Immature natural killer cell (primary cell): ENCODE measurements around the gene PTGR3. TPM values are rescaled to one million over a fixed set of nuclear protein-coding genes. Genes with fewer than 3 reads are reported as not detected.

Experiments used
- DNase-seq, 3 donors: peaks; one replicate each; pipeline ENCODE4 v3.0.0; 2022; ENCODE audit warnings: mixed read lengths in 1 of 3
- H3K27ac Mint-ChIP-seq, 6 donors: one replicate each; pipeline ENCODE4 v1.8.0; 2020; ENCODE audit warnings: mixed read lengths in 6 of 6, mild to moderate bottlenecking in 5 of 6, inconsistent platforms in 4 of 6, moderate library complexity in 3 of 6
- H3K27me3 Mint-ChIP-seq, 3 donors: one replicate each; pipeline ENCODE4 v1.8.0; 2020 to 2021; ENCODE audit warnings: low read depth in 3 of 3, mild to moderate bottlenecking in 3 of 3, mixed read lengths in 3 of 3, moderate library complexity in 3 of 3, inconsistent platforms in 1 of 3
- H3K36me3 Mint-ChIP-seq, 3 donors: one replicate each; pipeline ENCODE4 v1.8.0; 2020; ENCODE audit warnings: mixed read lengths in 3 of 3, inconsistent platforms in 2 of 3, mild to moderate bottlenecking in 2 of 3
- H3K4me1 Mint-ChIP-seq, 2 donors: one replicate each; pipeline ENCODE4 v1.8.0; 2020; ENCODE audit warnings: inconsistent platforms in 2 of 2, mild to moderate bottlenecking in 2 of 2, mixed read lengths in 2 of 2, moderate library complexity in 1 of 2
- H3K4me3 Mint-ChIP-seq, 5 donors: one replicate each; pipeline ENCODE4 v1.8.0; 2020; ENCODE audit warnings: mild to moderate bottlenecking in 5 of 5, mixed read lengths in 5 of 5, inconsistent platforms in 3 of 5, moderate library complexity in 3 of 5
- H3K9me3 Mint-ChIP-seq, 6 donors: one replicate each; pipeline ENCODE4 v1.8.0; 2020; ENCODE audit warnings: mild to moderate bottlenecking in 6 of 6, mixed read lengths in 6 of 6, inconsistent platforms in 4 of 6, moderate library complexity in 3 of 6
- polyA plus RNA-seq, 3 donors: library from polyadenylated mRNA; unstranded; fragments of 300-500 nt; fragmentation: Illumina TruSeq; gene quantifications; one replicate each; pipeline ENCODE4 v1.2.3, GENCODE V29; 2021

Gene PTGR3
- polyA plus RNA-seq, 3 donors from 2014 or later: 18.4 to 32.9 (median 26.1) TPM

GRCh38 chr18:75176849-75177248, 32.1 kb downstream of the PTGR3 start:
- Mint-ChIP-seq H3K4me3 (no peak overlapping the region), H3K9me3 (peaks cover 0 to 2% (median 0%) of the 10 kb centered on the region in 6 donors), H3K27ac (peak overlapping the region in 1 of 6 donors; percentile 22), H3K4me1 (peaks cover 12 to 14% of the 10 kb centered on the region in 2 donors), H3K36me3 (no peaks in the 10 kb centered on the region), H3K27me3 (peaks cover 0 to 4% (median 2%) of the 10 kb centered on the region in 3 donors)
- no peak for DNase-seq

GRCh38 chr18:75173738-75174137, 35.2 kb downstream of the PTGR3 start:
- no peaks in the 10 kb centered on the region for H3K36me3 Mint-ChIP-seq
- no peak for DNase-seq
- H3K4me1 Mint-ChIP-seq: peaks cover 12 to 14% of the 10 kb centered on the region in 2 donors
- no peak overlapping the region for H3K4me3 Mint-ChIP-seq
- H3K27me3 Mint-ChIP-seq: peaks cover 1 to 4% (median 4%) of the 10 kb centered on the region in 3 donors
- H3K27ac Mint-ChIP-seq: no peak overlapping the region
- no peaks in the 10 kb centered on the region for H3K9me3 Mint-ChIP-seq

GRCh38 chr18:75173125-75173432, 35.9 kb downstream of the PTGR3 start:
- Mint-ChIP-seq H3K4me1 (peaks cover 12 to 14% of the 10 kb centered on the region in 2 donors), H3K9me3 (no peaks in the 10 kb centered on the region), H3K36me3 (no peaks in the 10 kb centered on the region), H3K27me3 (peaks cover 4 to 7% (median 6%) of the 10 kb centered on the region in 3 donors), H3K27ac (peak overlapping the region in 1 of 6 donors; percentile 74), H3K4me3 (no peak overlapping the region)
- DNase-seq: no peak

GRCh38 chr18:75172299-75173124, 36.4 kb downstream of the PTGR3 start:
- Mint-ChIP-seq H3K27me3 (peaks cover 5 to 7% (median 6%) of the 10 kb centered on the region in 3 donors), H3K4me1 (peaks cover 12 to 14% of the 10 kb centered on the region in 2 donors), H3K36me3 (no peaks in the 10 kb centered on the region), H3K4me3 (no peak overlapping the region), H3K9me3 (no peaks in the 10 kb centered on the region), H3K27ac (peak overlapping the region in 1 of 6 donors; percentile 74)
- no peak for DNase-seq

- Mint-ChIP-seq H3K36me3 (no peaks in the 10 kb centered on the region), H3K9me3 (no peaks in the 10 kb centered on the region), H3K4me3 (no peak overlapping the region), H3K27ac (no peak overlapping the region), H3K27me3 (peaks cover 2 to 9% (median 5%) of the 10 kb centered on the region in 3 donors), H3K4me1 (peaks cover 7 to 14% of the 10 kb centered on the region in 2 donors)
- DNase-seq: no peak
Observed at GRCh38 chr18:75170916-75171315, 38.0 kb downstream of the PTGR3 start.

GRCh38 chr18:75170022-75170789, 38.7 kb downstream of the PTGR3 start:
- H3K27ac Mint-ChIP-seq: no peak overlapping the region
- no peaks in the 10 kb centered on the region for H3K9me3 Mint-ChIP-seq
- no peak for DNase-seq

GRCh38 chr18:75169411-75169810, 39.5 kb downstream of the PTGR3 start:
- Mint-ChIP-seq H3K4me3 (no peak overlapping the region), H3K27me3 (peaks cover 2 to 9% (median 5%) of the 10 kb centered on the region in 3 donors), H3K36me3 (no peaks in the 10 kb centered on the region), H3K4me1 (peaks cover 7 to 14% of the 10 kb centered on the region in 2 donors), H3K27ac (no peak overlapping the region), H3K9me3 (no peaks in the 10 kb centered on the region)
- no peak for DNase-seq

More at GRCh38 chr18:75170022-75170789, 38.7 kb downstream of the PTGR3 start:
- Mint-ChIP-seq H3K4me3 (no peak overlapping the region), H3K36me3 (no peaks in the 10 kb centered on the region), H3K4me1 (peaks cover 7 to 14% of the 10 kb centered on the region in 2 donors), H3K27me3 (peaks cover 2 to 9% (median 5%) of the 10 kb centered on the region in 3 donors)

GRCh38 chr18:75168619-75169018, 40.3 kb downstream of the PTGR3 start:
- Mint-ChIP-seq H3K27ac (no peak overlapping the region), H3K36me3 (no peaks in the 10 kb centered on the region), H3K4me1 (peaks cover 7 to 13% of the 10 kb centered on the region in 2 donors), H3K27me3 (peaks cover 2 to 9% (median 5%) of the 10 kb centered on the region in 3 donors), H3K4me3 (no peak overlapping the region), H3K9me3 (no peaks in the 10 kb centered on the region)
- DNase-seq: no peak

GRCh38 chr18:75167759-75168618, 41.0 kb downstream of the PTGR3 start:
- DNase-seq: no peak
- Mint-ChIP-seq H3K27ac (no peak overlapping the region), H3K9me3 (no peaks in the 10 kb centered on the region), H3K4me3 (no peak overlapping the region), H3K36me3 (no peaks in the 10 kb centered on the region), H3K4me1 (peaks cover 5 to 7% of the 10 kb centered on the region in 2 donors), H3K27me3 (peaks cover 2 to 9% (median 5%) of the 10 kb centered on the region in 3 donors)

- no peak for DNase-seq
- no peaks in the 10 kb centered on the region for H3K9me3 Mint-ChIP-seq
- H3K27ac Mint-ChIP-seq: no peak overlapping the region
- no peak overlapping the region for H3K4me3 Mint-ChIP-seq
- H3K27me3 Mint-ChIP-seq: peaks cover 2 to 9% (median 5%) of the 10 kb centered on the region in 3 donors
- no peaks in the 10 kb centered on the region for H3K36me3 Mint-ChIP-seq
- H3K4me1 Mint-ChIP-seq: peaks cover 0 to under 1% of the 10 kb centered on the region in 2 donors
Observed at GRCh38 chr18:75167137-75167536, 41.8 kb downstream of the PTGR3 start.

GRCh38 chr18:75165926-75166325, 43.0 kb downstream of the PTGR3 start:
- no peaks in the 10 kb centered on the region for H3K9me3 Mint-ChIP-seq

GRCh38 chr18:75164479-75164878, 44.5 kb downstream of the PTGR3 start:
- Mint-ChIP-seq H3K27me3 (peaks cover 2 to 9% (median 4%) of the 10 kb centered on the region in 3 donors), H3K4me1 (peaks cover 11 to 14% of the 10 kb centered on the region in 2 donors), H3K4me3 (no peak overlapping the region), H3K9me3 (no peaks in the 10 kb centered on the region), H3K36me3 (no peaks in the 10 kb centered on the region), H3K27ac (no peak overlapping the region)
- DNase-seq: no peak

More at GRCh38 chr18:75165926-75166325, 43.0 kb downstream of the PTGR3 start:
- no peak for DNase-seq
- no peak overlapping the region for H3K27ac Mint-ChIP-seq
- peaks cover 11 to 12% of the 10 kb centered on the region in 2 donors for H3K4me1 Mint-ChIP-seq
- no peak overlapping the region for H3K4me3 Mint-ChIP-seq
- H3K27me3 Mint-ChIP-seq: peaks cover 2 to 9% (median 7%) of the 10 kb centered on the region in 3 donors
- no peaks in the 10 kb centered on the region for H3K36me3 Mint-ChIP-seq

GRCh38 chr18:75163736-75164135, 45.2 kb downstream of the PTGR3 start:
- H3K27me3 Mint-ChIP-seq: peaks cover 2 to 8% (median 4%) of the 10 kb centered on the region in 3 donors
- H3K36me3 Mint-ChIP-seq: no peaks in the 10 kb centered on the region
- H3K9me3 Mint-ChIP-seq: no peaks in the 10 kb centered on the region
- H3K4me1 Mint-ChIP-seq: peaks cover 11 to 14% of the 10 kb centered on the region in 2 donors
- DNase-seq: no peak
- H3K4me3 Mint-ChIP-seq: no peak overlapping the region
- no peak overlapping the region for H3K27ac Mint-ChIP-seq
